Activated CD8-positive, alpha-beta T cell treated with anti-CD3 and anti-CD28 coated beads for 36 hours (primary cell): ENCODE measurements around the gene SPO11. TPM values are rescaled to one million over a fixed set of nuclear protein-coding genes. Genes with fewer than 3 reads are reported as not detected.
A peak's percentile ranks its signal among the peaks of the same experiment; 100 is the strongest.
"Not testable (repeated sequence)": the region's sequence is repeated elsewhere in the genome, so short reads cannot be mapped to it uniquely, and the experiment has no call there.

Experiments used
- ATAC-seq: fragments of 200-7000 bp; cut with Tn5 transposase; one replicate; pipeline ENCODE4 v1.10.0; 2021; ENCODE audit warnings: mild to moderate bottlenecking, moderate library complexity
- CTCF ChIA-PET: fragments of 350-600 bp; sonication (Branson Sonifier 250); formaldehyde crosslinking; loops from one replicate; lab custom pipeline; 2021; ENCODE audit warnings: antibody characterized with exemption; lab: Charles Lee
- POLR2A ChIA-PET: fragments of 350-600 bp; sonication (Branson Sonifier 250); formaldehyde crosslinking; loops from one replicate; lab custom pipeline; 2021; ENCODE audit warnings: antibody characterized with exemption; lab: Charles Lee
- DNase-seq: peaks from one replicate; pipeline ENCODE4 v3.0.0-alpha.2; 2020
- H3K27ac Mint-ChIP-seq: one replicate; pipeline ENCODE4 v1.8.0; 2021; ENCODE audit warnings: mild to moderate bottlenecking, mixed read lengths
- H3K27me3 Mint-ChIP-seq: one replicate; pipeline ENCODE4 v1.8.0; 2021; ENCODE audit warnings: mixed read lengths
- H3K36me3 Mint-ChIP-seq: one replicate; pipeline ENCODE4 v1.8.0; 2021; ENCODE audit warnings: low read depth, mixed read lengths
- H3K4me1 Mint-ChIP-seq: one replicate; pipeline ENCODE4 v1.8.0; 2021; ENCODE audit warnings: low read depth, mixed read lengths
- H3K4me3 Mint-ChIP-seq: one replicate; pipeline ENCODE4 v1.8.0; 2021; ENCODE audit warnings: mild to moderate bottlenecking, moderate library complexity, mixed read lengths
- H3K9me3 Mint-ChIP-seq: one replicate; pipeline ENCODE4 v1.8.0; 2021; ENCODE audit warnings: mixed read lengths
- CTCF ChIP-seq: fragments of 200-600 bp; IDR thresholded peaks from one replicate; pipeline ENCODE4 v1.8.0; 2022; ENCODE audit warnings: antibody characterized with exemption, mild to moderate bottlenecking
- intact Hi-C: fragments of 100-400 bp; cut with micrococcal nuclease; formaldehyde crosslinking; loops from one replicate; pipeline ENCODE4 v1.10.0; 2022
- total RNA-seq, 2 experiments: library from RNA; stranded (reverse); gene quantifications; one replicate each; pipeline ENCODE4 v1.2.3, GENCODE V29; 2021

The SPO11 gene
- total RNA-seq, 2 experiments from 2014 or later: not detected

- peak; percentile 20 for DNase-seq
- ChIA-PET POLR2A (interaction anchor here (0.5 to 1.2 kb wide), 2 partner anchors 31 to 41 kb away, joined by 3 read pairs; no protein-coding TSS in a partner anchor), CTCF (interaction anchor here (0.7 to 5.6 kb wide), 8 partner anchors 13 to 956 kb away, joined by 3 to 42 read pairs (median 4); no protein-coding TSS in a partner anchor)
- Mint-ChIP-seq H3K36me3 (peaks cover 14% of the 10 kb centered on the region), H3K27ac (peak overlapping the region; percentile 28), H3K4me1 (peaks cover 26% of the 10 kb centered on the region)
- H3K27me3 Mint-ChIP-seq, H3K9me3 Mint-ChIP-seq, H3K4me3 Mint-ChIP-seq, ATAC-seq, intact Hi-C loops: not testable (repeated sequence)
These were observed 19.4 kb downstream of the SPO11 start for GRCh38 chr20:57348922-57349574.

- H3K4me1 Mint-ChIP-seq: peaks cover 26% of the 10 kb centered on the region
- intact Hi-C loops: no loop called here
- no peaks in the 10 kb centered on the region for H3K9me3 Mint-ChIP-seq
- peak overlapping the region; percentile 52 for H3K27ac Mint-ChIP-seq
- POLR2A ChIA-PET: interaction anchor here (1.2 kb wide), 1 partner anchor 30 kb away, joined by 3 read pairs; no protein-coding TSS in a partner anchor
- CTCF ChIA-PET: interaction anchor here (0.9 to 5.6 kb wide), 6 partner anchors 12 to 259 kb away, joined by 3 to 42 read pairs (median 6); no protein-coding TSS in a partner anchor
- no peak for DNase-seq
- H3K27me3 Mint-ChIP-seq: peaks cover 2% of the 10 kb centered on the region
- no peak for ATAC-seq
- peaks cover 22% of the 10 kb centered on the region for H3K36me3 Mint-ChIP-seq
- peak overlapping the region; percentile 49 for H3K4me3 Mint-ChIP-seq
- TF ChIP-seq CTCF: no peak
These were observed 20.6 kb downstream of the SPO11 start for GRCh38 chr20:57350081-57350710.

- H3K27me3 Mint-ChIP-seq, H3K9me3 Mint-ChIP-seq, DNase-seq, POLR2A ChIA-PET, ATAC-seq, intact Hi-C loops: not testable (repeated sequence)
- Mint-ChIP-seq H3K27ac (peak overlapping the region; percentile 91), H3K36me3 (peaks cover 26% of the 10 kb centered on the region), H3K4me1 (peaks cover 26% of the 10 kb centered on the region), H3K4me3 (peak overlapping the region; percentile 84)
- CTCF ChIA-PET: interaction anchor here (5.6 kb wide), 1 partner anchor 260 kb away, joined by 42 read pairs; no protein-coding TSS in a partner anchor
These were observed 21.1 kb downstream of the SPO11 start for GRCh38 chr20:57350726-57351041.

GRCh38 chr20:57351042-57351783 lies 21.6 kb downstream of the SPO11 start, which contains the start of gene RAE1:
Gene RAE1 (plus strand): TSS chr20:57351255. CDS start chr20:57354039, 2,784 bp downstream.
- peak within 1 kb of the TSS; percentile 84 for H3K4me3 Mint-ChIP-seq
- peak; percentile 94 for DNase-seq
- peaks cover 26% of the 10 kb centered on the region for H3K4me1 Mint-ChIP-seq
- H3K27ac Mint-ChIP-seq: peak within 1 kb of the TSS; percentile 91
- POLR2A ChIA-PET: interaction anchor here (0.8 to 1.2 kb wide), 4 partner anchors 19 to 127 kb away, joined by 3 to 4 read pairs (median 4); partner anchors contain the start of gene RBM38
- TF ChIP-seq CTCF: no peak
- CTCF ChIA-PET: interaction anchor here (1.4 kb wide), 2 partner anchors 31 to 47 kb away, joined by 3 to 5 read pairs; no protein-coding TSS in a partner anchor
- peak; percentile 88 for ATAC-seq
- H3K36me3 Mint-ChIP-seq: peaks cover 29% of the 10 kb centered on the region
- no peaks in the 10 kb centered on the region for H3K27me3 Mint-ChIP-seq
- intact Hi-C loops: no loop called here
- no peaks in the 10 kb centered on the region for H3K9me3 Mint-ChIP-seq

- Mint-ChIP-seq H3K27ac (peak overlapping the region; percentile 91), H3K9me3 (no peaks in the 10 kb centered on the region), H3K4me3 (peak overlapping the region; percentile 84), H3K36me3 (peaks cover 33% of the 10 kb centered on the region), H3K27me3 (no peaks in the 10 kb centered on the region), H3K4me1 (peaks cover 26% of the 10 kb centered on the region)
- DNase-seq (no peak), ATAC-seq (no peak)
- TF ChIP-seq CTCF: no peak
- CTCF ChIA-PET: interaction anchor here (1.2 to 1.4 kb wide), 3 partner anchors 30 to 143 kb away, joined by 3 to 5 read pairs (median 4); no protein-coding TSS in a partner anchor
- intact Hi-C loops: no loop called here
- POLR2A ChIA-PET: interaction anchor here (1.2 to 1.5 kb wide), 2 partner anchors 46 to 126 kb away, joined by 3 read pairs; no protein-coding TSS in a partner anchor
These were observed 22.7 kb downstream of the SPO11 start for GRCh38 chr20:57352305-57352704.
